Activated CD4-positive, alpha-beta T cell treated with anti-CD3 and anti-CD28 coated beads, Interleukin-2, amount 10 ng/mL, durations not matched to agents 24 days and 14 days (primary cell): ENCODE data around the gene PPP1R15B. TPM values are rescaled to one million over a fixed set of nuclear protein-coding genes. Genes with fewer than 3 reads are reported as not detected.
A peak's percentile ranks its signal among the peaks of the same experiment; 100 is the strongest.
"Not testable (repeated sequence)": the region's sequence is repeated elsewhere in the genome, so short reads cannot be mapped to it uniquely, and the experiment has no call there.

Source experiments
- DNase-seq: peaks from one replicate; pipeline ENCODE4 v3.0.0; 2022
- H3K27ac Mint-ChIP-seq: one replicate; pipeline ENCODE4 v1.8.0; 2022; ENCODE audit warnings: mild to moderate bottlenecking, mixed read lengths
- H3K27me3 Mint-ChIP-seq: one replicate; pipeline ENCODE4 v1.8.0; 2022; ENCODE audit warnings: mixed read lengths
- H3K36me3 Mint-ChIP-seq: one replicate; pipeline ENCODE4 v1.8.0; 2022; ENCODE audit warnings: low read depth, mild to moderate bottlenecking, mixed read lengths
- H3K4me1 Mint-ChIP-seq: one replicate; pipeline ENCODE4 v1.8.0; 2021; ENCODE audit warnings: mixed read lengths
- H3K4me3 Mint-ChIP-seq: one replicate; pipeline ENCODE4 v1.8.0; 2022; ENCODE audit warnings: mild to moderate bottlenecking, moderate library complexity, mixed read lengths
- H3K9me3 Mint-ChIP-seq: one replicate; pipeline ENCODE4 v1.8.0; 2021; ENCODE audit warnings: mixed read lengths
- intact Hi-C: fragments of 100-400 bp; cut with micrococcal nuclease; formaldehyde crosslinking; loops from one replicate; pipeline ENCODE4 v1.15.1; 2023
- total RNA-seq: library from RNA; stranded (reverse); gene quantifications from 2 replicates; pipeline ENCODE4 v1.2.3, GENCODE V29; 2022

The PPP1R15B gene
- total RNA-seq, 1 donor from 2014 or later = 70.9 TPM

- Mint-ChIP-seq H3K4me3 (no peak overlapping the region), H3K36me3 (peaks cover 48% of the 10 kb centered on the region), H3K27me3 (no peaks in the 10 kb centered on the region), H3K4me1 (peaks cover 11% of the 10 kb centered on the region), H3K27ac (peak overlapping the region; percentile 22), H3K9me3 (no peaks in the 10 kb centered on the region)
- intact Hi-C loops = loop anchor here (10.0 kb wide), 1 partner anchor 367 kb away; no protein-coding TSS in a partner anchor
- DNase-seq = no peak
These were observed 26.4 kb upstream of the PPP1R15B start for GRCh38 chr1:204437796-204438570.

- no peak overlapping the region for H3K27ac Mint-ChIP-seq
- DNase-seq = no peak
- H3K4me3 Mint-ChIP-seq = no peak overlapping the region
- no peaks in the 10 kb centered on the region for H3K9me3 Mint-ChIP-seq
- H3K4me1 Mint-ChIP-seq = peaks cover 11% of the 10 kb centered on the region
- H3K27me3 Mint-ChIP-seq = no peaks in the 10 kb centered on the region
- peaks cover 49% of the 10 kb centered on the region for H3K36me3 Mint-ChIP-seq
- intact Hi-C loops = loop anchor here (10.0 kb wide), 1 partner anchor 369 kb away; no protein-coding TSS in a partner anchor
These were observed 24.3 kb upstream of the PPP1R15B start for GRCh38 chr1:204435872-204436271.

GRCh38 chr1:204435381-204435831 lies 23.8 kb upstream of the PPP1R15B start:
- Mint-ChIP-seq H3K4me3 (no peak overlapping the region), H3K9me3 (no peaks in the 10 kb centered on the region), H3K36me3 (peaks cover 48% of the 10 kb centered on the region), H3K4me1 (peaks cover 11% of the 10 kb centered on the region), H3K27me3 (no peaks in the 10 kb centered on the region), H3K27ac (no peak overlapping the region)
- no peak for DNase-seq
- intact Hi-C loops = loop anchor here (10.0 kb wide), 1 partner anchor 369 kb away; no protein-coding TSS in a partner anchor

GRCh38 chr1:204434116-204434755 lies 22.6 kb upstream of the PPP1R15B start:
- Mint-ChIP-seq H3K9me3 (no peaks in the 10 kb centered on the region), H3K36me3 (peaks cover 43% of the 10 kb centered on the region), H3K4me3 (no peak overlapping the region), H3K27me3 (no peaks in the 10 kb centered on the region), H3K27ac (no peak overlapping the region), H3K4me1 (peaks cover 8% of the 10 kb centered on the region)
- DNase-seq = no peak
- intact Hi-C loops = loop anchor here (10.0 kb wide), 1 partner anchor 371 kb away; no protein-coding TSS in a partner anchor

GRCh38 chr1:204432708-204433107 lies 21.1 kb upstream of the PPP1R15B start:
- Mint-ChIP-seq H3K27ac (no peak overlapping the region), H3K9me3 (no peaks in the 10 kb centered on the region), H3K27me3 (no peaks in the 10 kb centered on the region), H3K4me3 (no peak overlapping the region), H3K36me3 (peaks cover 44% of the 10 kb centered on the region), H3K4me1 (peaks cover 2% of the 10 kb centered on the region)
- intact Hi-C loops = loop anchor here (10.0 kb wide), 1 partner anchor 372 kb away; no protein-coding TSS in a partner anchor
- no peak for DNase-seq

- H3K36me3 Mint-ChIP-seq = peaks cover 43% of the 10 kb centered on the region
- peak; percentile 92 for DNase-seq
- H3K4me1 Mint-ChIP-seq = peaks cover 2% of the 10 kb centered on the region
- intact Hi-C loops = loop anchor here (1.0 to 10.0 kb wide), 3 partner anchors 29 to 373 kb away; no protein-coding TSS in a partner anchor
- no peaks in the 10 kb centered on the region for H3K9me3 Mint-ChIP-seq
- no peak overlapping the region for H3K27ac Mint-ChIP-seq
- no peak overlapping the region for H3K4me3 Mint-ChIP-seq
- no peaks in the 10 kb centered on the region for H3K27me3 Mint-ChIP-seq
These were observed 19.9 kb upstream of the PPP1R15B start for GRCh38 chr1:204431310-204432184.

GRCh38 chr1:204429746-204430145 lies 18.1 kb upstream of the PPP1R15B start:
- Mint-ChIP-seq H3K27ac (no peak overlapping the region), H3K9me3 (no peaks in the 10 kb centered on the region), H3K27me3 (no peaks in the 10 kb centered on the region), H3K4me3 (no peak overlapping the region), H3K4me1 (peaks cover 2% of the 10 kb centered on the region), H3K36me3 (peaks cover 53% of the 10 kb centered on the region)
- DNase-seq = no peak
- intact Hi-C loops = loop anchor here (2.0 to 10.0 kb wide), 2 partner anchors 31 to 375 kb away; no protein-coding TSS in a partner anchor

GRCh38 chr1:204426971-204427701 lies 15.5 kb upstream of the PPP1R15B start:
- H3K27ac Mint-ChIP-seq = no peak overlapping the region
- no peaks in the 10 kb centered on the region for H3K9me3 Mint-ChIP-seq
- no peak for DNase-seq
- H3K4me1 Mint-ChIP-seq = peaks cover 2% of the 10 kb centered on the region
- H3K27me3 Mint-ChIP-seq = no peaks in the 10 kb centered on the region
- H3K36me3 Mint-ChIP-seq = peaks cover 45% of the 10 kb centered on the region
- H3K4me3 Mint-ChIP-seq = no peak overlapping the region
- intact Hi-C loops = no loop called here

GRCh38 chr1:204426474-204426873 lies 14.9 kb upstream of the PPP1R15B start:
- Mint-ChIP-seq H3K27me3 (no peaks in the 10 kb centered on the region), H3K36me3 (peaks cover 40% of the 10 kb centered on the region), H3K9me3 (no peaks in the 10 kb centered on the region), H3K4me1 (peaks cover 2% of the 10 kb centered on the region), H3K4me3 (no peak overlapping the region), H3K27ac (no peak overlapping the region)
- no peak for DNase-seq
- intact Hi-C loops = no loop called here

- Mint-ChIP-seq H3K4me3 (no peak overlapping the region), H3K27ac (no peak overlapping the region), H3K9me3 (no peaks in the 10 kb centered on the region), H3K36me3 (peaks cover 37% of the 10 kb centered on the region), H3K4me1 (peaks cover 2% of the 10 kb centered on the region), H3K27me3 (no peaks in the 10 kb centered on the region)
- no peak for DNase-seq
- intact Hi-C loops = no loop called here
These were observed 14.4 kb upstream of the PPP1R15B start for GRCh38 chr1:204426035-204426436.

GRCh38 chr1:204424621-204425020 lies 13.0 kb upstream of the PPP1R15B start:
- Mint-ChIP-seq H3K4me1 (peaks cover 8% of the 10 kb centered on the region), H3K36me3 (peaks cover 37% of the 10 kb centered on the region), H3K27ac (no peak overlapping the region), H3K27me3 (no peaks in the 10 kb centered on the region), H3K9me3 (no peaks in the 10 kb centered on the region), H3K4me3 (no peak overlapping the region)
- intact Hi-C loops = no loop called here
- DNase-seq = no peak

- H3K27me3 Mint-ChIP-seq, DNase-seq, H3K27ac Mint-ChIP-seq, H3K9me3 Mint-ChIP-seq, intact Hi-C loops, H3K4me3 Mint-ChIP-seq: not testable (repeated sequence)
- Mint-ChIP-seq H3K36me3 (peaks cover 34% of the 10 kb centered on the region), H3K4me1 (peaks cover 26% of the 10 kb centered on the region)
These were observed 10.6 kb upstream of the PPP1R15B start for GRCh38 chr1:204422061-204422705.
